Keratinocyte (primary cell): ENCODE data around the gene DISC1. TPM values are rescaled to one million over a fixed set of nuclear protein-coding genes. Genes with fewer than 3 reads are reported as not detected.

Source experiments
- DNase-seq: peaks from one replicate; pipeline ENCODE4 v3.0.0-alpha.2; 2011; ENCODE audit warnings: low read depth, missing footprints, low spot score
- FAIRE-seq: peaks from 2 replicates; lab custom pipeline; 2011; peaks lifted over from hg19 to GRCh38; lab: Jason Lieb, UNC
- H2AFZ ChIP-seq: 2 replicates; pipeline ENCODE4 v1.6.0; 2012; ENCODE audit warnings: low read length, control low read depth, inconsistent platforms; ENCODE audit not compliant: control insufficient read depth
- H3K27ac ChIP-seq: 2 replicates; pipeline ENCODE4 v1.5.1; 2011; ENCODE audit warnings: low read length; ENCODE audit not compliant: control insufficient read depth, insufficient read depth
- H3K27me3 ChIP-seq: 3 replicates; pipeline ENCODE4 v1.6.0; 2011; ENCODE audit warnings: low read length; ENCODE audit not compliant: control insufficient read depth, insufficient read depth; ENCODE audit errors: extremely low read depth
- H3K36me3 ChIP-seq, 2 experiments: 2 replicates in 1 of 2; 3 replicates in 1 of 2; pipeline ENCODE4 v1.5.1; 2011; ENCODE audit warnings: low read length in 2 of 2, mild to moderate bottlenecking in 1 of 2; ENCODE audit not compliant: control insufficient read depth in 2 of 2, insufficient read depth in 2 of 2; ENCODE audit errors: extremely low read depth in 1 of 2
- H3K4me1 ChIP-seq: 3 replicates; pipeline ENCODE4 v1.5.1; 2011; ENCODE audit warnings: low read length; ENCODE audit not compliant: control insufficient read depth, insufficient read depth; ENCODE audit errors: extremely low read depth
- H3K4me2 ChIP-seq: 3 replicates; pipeline ENCODE4 v1.6.0; 2011; ENCODE audit warnings: low read depth, low read length; ENCODE audit not compliant: control insufficient read depth, insufficient read depth; ENCODE audit errors: extremely low read depth
- H3K4me3 ChIP-seq, 3 experiments: fragments of 200-600 bp in 1 of 3; sonication (generic) in 1 of 3; 2 replicates in 2 of 3; 3 replicates in 1 of 3; pipeline ENCODE4 v1.5.1; 2011 to 2016; ENCODE audit warnings: low read length in 3 of 3, mild to moderate bottlenecking in 3 of 3, control low read depth in 2 of 3, inconsistent platforms in 1 of 3, low read depth in 1 of 3, mixed read lengths in 1 of 3, mixed run types in 1 of 3, moderate library complexity in 1 of 3; ENCODE audit not compliant: control insufficient read depth in 2 of 3, insufficient read depth in 2 of 3; ENCODE audit errors: extremely low read depth in 1 of 3
- H3K79me2 ChIP-seq: 2 replicates; pipeline ENCODE4 v1.6.0; 2012; ENCODE audit warnings: low read length; ENCODE audit not compliant: control insufficient read depth, insufficient read depth
- H3K9ac ChIP-seq: 3 replicates; pipeline ENCODE4 v1.6.0; 2011; ENCODE audit warnings: low read length; ENCODE audit not compliant: control insufficient read depth, insufficient read depth; ENCODE audit errors: extremely low read depth
- H3K9me1 ChIP-seq: 3 replicates; pipeline ENCODE4 v1.6.0; 2011; ENCODE audit warnings: low read length; ENCODE audit not compliant: control insufficient read depth, insufficient read depth; ENCODE audit errors: extremely low read depth
- H3K9me3 ChIP-seq: 2 replicates; pipeline ENCODE4 v1.5.1; 2012; ENCODE audit warnings: low read depth, low read length; ENCODE audit not compliant: control insufficient read depth
- H4K20me1 ChIP-seq: 3 replicates; pipeline ENCODE4 v1.6.0; 2011; ENCODE audit warnings: low read length; ENCODE audit not compliant: control insufficient read depth, insufficient read depth; ENCODE audit errors: extremely low read depth
- EZH2 ChIP-seq: IDR thresholded peaks from one replicate; pipeline ENCODE4 v1.6.1; 2012; ENCODE audit warnings: inconsistent platforms, mild to moderate bottlenecking, low read length, moderate library complexity
- dilution Hi-C: fragments of 300-500 bp; cut with MboI; formaldehyde crosslinking; loops from one replicate; pipeline ENCODE4 v1.7.0; 2020; ENCODE audit warnings: low sequenced_read_pairs; ENCODE audit not compliant: extremely low pct_ligation_motif_present
- polyA plus RNA-seq, 5 experiments: library from polyadenylated mRNA; depleted of rRNA in 3 of 5; stranded (reverse) in 3 of 5; stranded (forward) in 1 of 5; unstranded in 1 of 5; fragments of >200 nt; gene quantifications; 1 replicate in 1 of 5; 2 replicates in 3 of 5; 3 replicates in 1 of 5; pipeline versions ENCODE4 v1.2.1 to v1.2.3, GENCODE V29; 2011 to 2012; ENCODE audit warnings: missing spikeins in 2 of 5, low read depth in 1 of 5, low replicate concordance in 1 of 5
- TF ChIP-seq, protein P1 (sequence below), 3 experiments: IDR thresholded peaks in 1 of 3; conservative IDR thresholded peaks in 1 of 3; optimal IDR thresholded peaks in 1 of 3; 2 replicates in 2 of 3; 3 replicates in 1 of 3; pipeline versions ENCODE3 to v1.5.1; 2011; ENCODE audit warnings: low read length in 3 of 3, mild to moderate bottlenecking in 3 of 3, moderate library complexity in 2 of 3, control low read depth in 1 of 3, inconsistent platforms in 1 of 3; ENCODE audit not compliant: insufficient read depth in 2 of 3; ENCODE audit errors: extremely low read depth in 1 of 3

Gene DISC1
- polyA plus RNA-seq, 1 donor (not counting 4 experiments of a cell fraction or from before 2014, with no cell fraction given) = 0.47 TPM

DNA sequence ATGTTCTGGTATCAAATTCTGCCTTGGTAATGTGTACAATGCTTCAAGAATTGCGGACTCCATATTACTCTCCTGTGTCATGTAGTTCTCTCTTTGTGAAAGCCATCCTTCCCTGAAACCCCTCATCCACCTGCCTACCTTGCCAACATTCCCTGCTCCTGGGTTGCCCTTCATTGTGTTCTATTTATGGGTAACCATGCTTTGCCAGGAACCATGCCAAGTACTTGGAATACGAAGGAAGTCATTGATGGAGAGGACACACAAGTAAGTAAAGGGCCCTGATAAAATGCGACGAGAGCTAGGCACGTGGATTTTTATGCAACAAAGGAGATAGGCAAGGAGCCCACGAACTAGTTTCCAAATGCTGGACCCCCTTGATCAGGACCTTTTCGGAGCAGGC, 300.8 kb downstream of the DISC1 start:
- Histone ChIP-seq H3K79me2 (no peaks in the 10 kb centered on the region), H4K20me1 (no peaks in the 10 kb centered on the region), H3K4me1 (peaks cover 28% of the 10 kb centered on the region), H3K4me2 (no peak overlapping the region), H3K9me1 (no peaks in the 10 kb centered on the region), H3K9me3 (peaks cover 7% of the 10 kb centered on the region), H3K9ac (no peak overlapping the region), H3K36me3 (no peaks in the 10 kb centered on the region), H3K27ac (no peak overlapping the region), H3K27me3 (no peaks in the 10 kb centered on the region), H3K4me3 (no peak overlapping the region), H2AFZ (no peak overlapping the region)
- DNase-seq (no peak), FAIRE-seq (no peak)
- TF ChIP-seq EZH2 = no peak
- TF ChIP-seq, protein P1, sequence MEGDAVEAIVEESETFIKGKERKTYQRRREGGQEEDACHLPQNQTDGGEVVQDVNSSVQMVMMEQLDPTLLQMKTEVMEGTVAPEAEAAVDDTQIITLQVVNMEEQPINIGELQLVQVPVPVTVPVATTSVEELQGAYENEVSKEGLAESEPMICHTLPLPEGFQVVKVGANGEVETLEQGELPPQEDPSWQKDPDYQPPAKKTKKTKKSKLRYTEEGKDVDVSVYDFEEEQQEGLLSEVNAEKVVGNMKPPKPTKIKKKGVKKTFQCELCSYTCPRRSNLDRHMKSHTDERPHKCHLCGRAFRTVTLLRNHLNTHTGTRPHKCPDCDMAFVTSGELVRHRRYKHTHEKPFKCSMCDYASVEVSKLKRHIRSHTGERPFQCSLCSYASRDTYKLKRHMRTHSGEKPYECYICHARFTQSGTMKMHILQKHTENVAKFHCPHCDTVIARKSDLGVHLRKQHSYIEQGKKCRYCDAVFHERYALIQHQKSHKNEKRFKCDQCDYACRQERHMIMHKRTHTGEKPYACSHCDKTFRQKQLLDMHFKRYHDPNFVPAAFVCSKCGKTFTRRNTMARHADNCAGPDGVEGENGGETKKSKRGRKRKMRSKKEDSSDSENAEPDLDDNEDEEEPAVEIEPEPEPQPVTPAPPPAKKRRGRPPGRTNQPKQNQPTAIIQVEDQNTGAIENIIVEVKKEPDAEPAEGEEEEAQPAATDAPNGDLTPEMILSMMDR (optimal IDR thresholded peaks at IDR 0.05 in 1 of 3, IDR thresholded peaks at IDR 0.05 in 1 of 3, conservative IDR thresholded peaks at IDR 0.05 in 1 of 3; ENCODE audit: extremely low read depth in 1 of 3, insufficient read depth in 2 of 3, low read length in 3 of 3) = no peak
- dilution Hi-C loops = no loop called here

DNA sequence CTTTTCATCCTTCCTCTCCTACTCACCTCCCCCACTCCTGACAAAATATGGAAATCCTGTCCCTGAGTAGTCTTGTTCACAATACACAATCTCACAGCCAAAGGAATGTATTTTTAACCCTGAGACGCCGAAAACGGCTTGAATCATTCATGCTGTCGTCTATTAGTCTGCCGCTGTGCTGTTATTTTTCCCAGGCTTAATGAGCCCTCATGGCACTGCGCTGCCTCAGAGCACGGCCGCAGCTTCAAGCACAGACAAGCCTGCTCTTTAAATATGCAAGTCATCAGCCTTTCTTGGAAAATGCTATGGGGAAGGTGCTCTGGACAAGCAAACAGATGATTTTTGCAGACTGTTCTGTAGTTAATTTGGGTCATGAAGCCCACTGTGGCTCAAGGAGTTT, 302.7 kb downstream of the DISC1 start:
- Histone ChIP-seq H3K4me1 (peaks cover 28% of the 10 kb centered on the region), H3K27me3 (no peaks in the 10 kb centered on the region), H2AFZ (no peak overlapping the region), H3K4me3 (peak overlapping the region in 1 of 3 experiments; percentile 0), H3K9ac (peak overlapping the region; percentile 54), H4K20me1 (no peaks in the 10 kb centered on the region), H3K79me2 (no peaks in the 10 kb centered on the region), H3K36me3 (no peaks in the 10 kb centered on the region), H3K4me2 (peak overlapping the region; percentile 46), H3K9me3 (peaks cover 8% of the 10 kb centered on the region), H3K9me1 (no peaks in the 10 kb centered on the region), H3K27ac (peak overlapping the region; percentile 70)
- no peak for TF ChIP-seq EZH2
- TF ChIP-seq, protein P1 (optimal IDR thresholded peaks at IDR 0.05 in 1 of 3, IDR thresholded peaks at IDR 0.05 in 1 of 3, conservative IDR thresholded peaks at IDR 0.05 in 1 of 3; ENCODE audit: extremely low read depth in 1 of 3, insufficient read depth in 2 of 3, low read length in 3 of 3) = no peak
- DNase-seq (peak; percentile 69), FAIRE-seq (peak; percentile 95)
- dilution Hi-C loops = no loop called here
